ENCODE results near the gene SNAI1. TPM values are rescaled to one million over a fixed set of nuclear protein-coding genes. Genes with fewer than 3 reads are reported as not detected.

The SNAI1 gene
- total RNA-seq, 1 experiment from 2014 or later = 8.8 TPM

DNA sequence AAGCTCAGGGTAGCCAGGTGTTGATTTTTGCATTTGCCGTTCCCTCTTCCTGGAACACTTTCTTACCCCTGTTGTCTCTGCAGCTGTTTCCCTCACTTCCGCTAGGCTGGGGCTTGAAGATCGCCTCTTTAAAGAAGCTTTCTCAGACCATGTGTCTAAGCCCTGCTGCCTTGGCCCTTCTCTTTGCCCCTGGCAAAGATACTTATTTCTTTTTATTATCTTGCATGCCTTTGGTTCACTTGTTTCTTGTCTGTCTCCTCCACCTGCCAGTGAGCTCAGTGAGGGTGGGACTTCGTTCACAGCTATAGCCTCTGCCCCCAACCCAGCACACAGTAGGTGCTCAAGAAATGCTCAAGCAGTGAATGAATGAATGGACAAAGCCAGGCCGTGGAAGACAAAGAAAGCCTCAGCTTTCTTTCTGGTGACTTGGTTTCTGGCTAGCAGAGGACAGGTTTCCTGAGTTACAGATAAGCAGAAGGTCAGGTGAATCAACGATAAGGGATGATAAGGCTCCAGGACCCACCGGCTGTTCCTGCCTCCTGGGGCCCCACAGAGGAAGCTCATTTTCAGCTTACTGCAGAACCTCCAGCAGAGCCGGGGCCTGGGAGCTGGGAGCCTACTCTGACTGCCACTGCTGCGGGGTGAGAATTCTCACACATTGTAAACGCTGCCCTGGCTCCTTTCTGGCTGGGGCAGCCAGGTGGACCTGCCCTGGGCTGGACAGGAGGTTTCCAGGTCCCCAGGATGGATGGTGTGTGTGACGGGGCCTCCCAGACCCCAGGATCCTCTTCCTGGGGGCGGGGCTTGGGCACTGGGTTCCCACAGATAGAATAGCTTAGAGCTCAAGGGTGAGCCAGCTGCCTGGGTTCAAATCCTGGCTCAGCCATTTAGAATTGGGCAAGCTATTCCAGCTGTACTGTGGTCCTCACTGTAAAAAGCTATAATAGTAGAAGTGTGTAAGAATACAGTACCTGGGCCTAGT, 29.8 kb downstream of the SNAI1 start:
- POLR2A ChIA-PET = interaction anchor here (0.5 to 0.7 kb wide), 2 partner anchors 28 to 825 kb away, joined by 5 to 8 read pairs; no protein-coding TSS in a partner anchor
- DNase-seq (ENCODE audit: low read depth, low spot score) (no peak), ATAC-seq (no peak; the same call in 1 of the 2 replicates)
- in situ Hi-C loops (cut with HindIII; ENCODE audit: low pct_unique_long_range_greater_than_20kb, low sequenced_read_pairs) (no loop called here), intact Hi-C loops (cut with micrococcal nuclease; ENCODE audit: unreplicated experiment) (no loop called here)
- Histone ChIP-seq H3K4me3 (ENCODE audit: low read depth in 2 of 2, low read length in 2 of 2) (no peak overlapping the region), H3K36me3 (ENCODE audit: control insufficient read depth, insufficient read depth, low read length) (no peaks in the 10 kb centered on the region), H3K4me1 (ENCODE audit: control insufficient read depth, insufficient read depth, low read length) (peaks cover 11% of the 10 kb centered on the region), H3K27me3 (ENCODE audit: control insufficient read depth, insufficient read depth, low read length) (no peaks in the 10 kb centered on the region), H3K27ac (ENCODE audit: low read length) (no peak overlapping the region), H3K9me3 (ENCODE audit: control insufficient read depth, insufficient read depth, low read depth, low read length) (no peaks in the 10 kb centered on the region)
- CTCF ChIA-PET = interaction anchor here (0.9 kb wide), 1 partner anchor 33 kb away, joined by 10 read pairs; no protein-coding TSS in a partner anchor
- no TSS peak for BruUV-seq (replicated peaks)
- no peak for TF ChIP-seq POLR2AphosphoS5 (IDR thresholded peaks at IDR 0.05; ENCODE audit: low read depth, low read length)
- TF ChIP-seq, protein P1, sequence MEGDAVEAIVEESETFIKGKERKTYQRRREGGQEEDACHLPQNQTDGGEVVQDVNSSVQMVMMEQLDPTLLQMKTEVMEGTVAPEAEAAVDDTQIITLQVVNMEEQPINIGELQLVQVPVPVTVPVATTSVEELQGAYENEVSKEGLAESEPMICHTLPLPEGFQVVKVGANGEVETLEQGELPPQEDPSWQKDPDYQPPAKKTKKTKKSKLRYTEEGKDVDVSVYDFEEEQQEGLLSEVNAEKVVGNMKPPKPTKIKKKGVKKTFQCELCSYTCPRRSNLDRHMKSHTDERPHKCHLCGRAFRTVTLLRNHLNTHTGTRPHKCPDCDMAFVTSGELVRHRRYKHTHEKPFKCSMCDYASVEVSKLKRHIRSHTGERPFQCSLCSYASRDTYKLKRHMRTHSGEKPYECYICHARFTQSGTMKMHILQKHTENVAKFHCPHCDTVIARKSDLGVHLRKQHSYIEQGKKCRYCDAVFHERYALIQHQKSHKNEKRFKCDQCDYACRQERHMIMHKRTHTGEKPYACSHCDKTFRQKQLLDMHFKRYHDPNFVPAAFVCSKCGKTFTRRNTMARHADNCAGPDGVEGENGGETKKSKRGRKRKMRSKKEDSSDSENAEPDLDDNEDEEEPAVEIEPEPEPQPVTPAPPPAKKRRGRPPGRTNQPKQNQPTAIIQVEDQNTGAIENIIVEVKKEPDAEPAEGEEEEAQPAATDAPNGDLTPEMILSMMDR (IDR thresholded peaks at IDR 0.05) = no peak
- no peak for TF ChIP-seq SIN3A (IDR thresholded peaks at IDR 0.05; ENCODE audit: borderline replicate concordance, insufficient read depth, low read depth, low read length)
- no peak for TF ChIP-seq TCF7L2 (IDR thresholded peaks at IDR 0.05; ENCODE audit: low read depth, low read length)
- TF ChIP-seq, protein P2, sequence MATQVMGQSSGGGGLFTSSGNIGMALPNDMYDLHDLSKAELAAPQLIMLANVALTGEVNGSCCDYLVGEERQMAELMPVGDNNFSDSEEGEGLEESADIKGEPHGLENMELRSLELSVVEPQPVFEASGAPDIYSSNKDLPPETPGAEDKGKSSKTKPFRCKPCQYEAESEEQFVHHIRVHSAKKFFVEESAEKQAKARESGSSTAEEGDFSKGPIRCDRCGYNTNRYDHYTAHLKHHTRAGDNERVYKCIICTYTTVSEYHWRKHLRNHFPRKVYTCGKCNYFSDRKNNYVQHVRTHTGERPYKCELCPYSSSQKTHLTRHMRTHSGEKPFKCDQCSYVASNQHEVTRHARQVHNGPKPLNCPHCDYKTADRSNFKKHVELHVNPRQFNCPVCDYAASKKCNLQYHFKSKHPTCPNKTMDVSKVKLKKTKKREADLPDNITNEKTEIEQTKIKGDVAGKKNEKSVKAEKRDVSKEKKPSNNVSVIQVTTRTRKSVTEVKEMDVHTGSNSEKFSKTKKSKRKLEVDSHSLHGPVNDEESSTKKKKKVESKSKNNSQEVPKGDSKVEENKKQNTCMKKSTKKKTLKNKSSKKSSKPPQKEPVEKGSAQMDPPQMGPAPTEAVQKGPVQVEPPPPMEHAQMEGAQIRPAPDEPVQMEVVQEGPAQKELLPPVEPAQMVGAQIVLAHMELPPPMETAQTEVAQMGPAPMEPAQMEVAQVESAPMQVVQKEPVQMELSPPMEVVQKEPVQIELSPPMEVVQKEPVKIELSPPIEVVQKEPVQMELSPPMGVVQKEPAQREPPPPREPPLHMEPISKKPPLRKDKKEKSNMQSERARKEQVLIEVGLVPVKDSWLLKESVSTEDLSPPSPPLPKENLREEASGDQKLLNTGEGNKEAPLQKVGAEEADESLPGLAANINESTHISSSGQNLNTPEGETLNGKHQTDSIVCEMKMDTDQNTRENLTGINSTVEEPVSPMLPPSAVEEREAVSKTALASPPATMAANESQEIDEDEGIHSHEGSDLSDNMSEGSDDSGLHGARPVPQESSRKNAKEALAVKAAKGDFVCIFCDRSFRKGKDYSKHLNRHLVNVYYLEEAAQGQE (IDR thresholded peaks at IDR 0.05; ENCODE audit: insufficient read depth in 1 of 2, low read depth in 2 of 2, low read length in 1 of 2) = no peak

DNA sequence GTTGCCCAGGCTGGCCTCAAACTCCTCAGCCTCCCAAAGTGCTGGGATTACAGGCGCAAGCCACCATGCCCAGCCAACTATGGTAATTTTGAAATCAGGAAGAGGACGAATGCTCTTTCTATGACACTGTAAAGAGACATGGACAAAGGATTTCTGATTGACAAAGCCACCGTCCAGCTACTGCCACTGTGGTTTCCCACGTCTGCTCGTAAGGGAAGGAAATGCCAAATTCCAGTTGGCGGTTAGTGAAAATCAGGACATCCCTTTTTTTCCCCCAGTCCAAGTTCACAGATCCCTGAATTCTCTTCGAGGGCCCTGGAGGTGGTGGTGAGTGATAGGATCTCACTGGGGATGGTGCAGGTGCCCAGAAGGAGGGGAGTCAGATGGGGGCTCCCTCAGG, 31.2 kb downstream of the SNAI1 start:
- intact Hi-C loops (cut with micrococcal nuclease; ENCODE audit: unreplicated experiment) (no loop called here), in situ Hi-C loops (cut with HindIII; ENCODE audit: low pct_unique_long_range_greater_than_20kb, low sequenced_read_pairs) (no loop called here)
- H3K27ac ChIP-seq (ENCODE audit: low read length) = no peak overlapping the region
- TF ChIP-seq, protein P2 (IDR thresholded peaks at IDR 0.05; ENCODE audit: insufficient read depth in 1 of 2, low read depth in 2 of 2, low read length in 1 of 2) = no peak
- TF ChIP-seq, protein P1 (IDR thresholded peaks at IDR 0.05) = no peak
- TF ChIP-seq POLR2AphosphoS5 (IDR thresholded peaks at IDR 0.05; ENCODE audit: low read depth, low read length) (no peak), TCF7L2 (IDR thresholded peaks at IDR 0.05; ENCODE audit: low read depth, low read length) (no peak), SIN3A (IDR thresholded peaks at IDR 0.05; ENCODE audit: borderline replicate concordance, insufficient read depth, low read depth, low read length) (no peak)
- no peaks in the 10 kb centered on the region for H3K36me3 ChIP-seq (ENCODE audit: control insufficient read depth, insufficient read depth, low read length)
- no peaks in the 10 kb centered on the region for H3K9me3 ChIP-seq (ENCODE audit: control insufficient read depth, insufficient read depth, low read depth, low read length)
- ChIA-PET POLR2A (interaction anchor here (0.7 kb wide), 1 partner anchor 30 kb away, joined by 8 read pairs; no protein-coding TSS in a partner anchor), CTCF (no interaction called here)
- DNase-seq (ENCODE audit: low read depth, low spot score) (no peak), ATAC-seq (no peak)
- no peak overlapping the region for H3K4me3 ChIP-seq (ENCODE audit: low read depth in 2 of 2, low read length in 2 of 2)
- peaks cover 11% of the 10 kb centered on the region for H3K4me1 ChIP-seq (ENCODE audit: control insufficient read depth, insufficient read depth, low read length)
- no peaks in the 10 kb centered on the region for H3K27me3 ChIP-seq (ENCODE audit: control insufficient read depth, insufficient read depth, low read length)
- no TSS peak for BruUV-seq (replicated peaks)

Data from Panc1 (cell line).